22Rv1 (cell line): Measurements from ENCODE around the gene LARP1.

Experiments used
- ZFX ChIP-seq: fragments of 450-650 bp; IDR thresholded peaks from 2 replicates; pipeline ENCODE4 v1.6.1; 2017; ENCODE audit warnings: antibody characterized with exemption, borderline replicate concordance
- TF ChIP-seq, protein P1 (sequence below): fragments of 450-650 bp; IDR thresholded peaks from 2 replicates; pipeline ENCODE4 v1.5.1; 2017; ENCODE audit warnings: mild to moderate bottlenecking

DNA sequence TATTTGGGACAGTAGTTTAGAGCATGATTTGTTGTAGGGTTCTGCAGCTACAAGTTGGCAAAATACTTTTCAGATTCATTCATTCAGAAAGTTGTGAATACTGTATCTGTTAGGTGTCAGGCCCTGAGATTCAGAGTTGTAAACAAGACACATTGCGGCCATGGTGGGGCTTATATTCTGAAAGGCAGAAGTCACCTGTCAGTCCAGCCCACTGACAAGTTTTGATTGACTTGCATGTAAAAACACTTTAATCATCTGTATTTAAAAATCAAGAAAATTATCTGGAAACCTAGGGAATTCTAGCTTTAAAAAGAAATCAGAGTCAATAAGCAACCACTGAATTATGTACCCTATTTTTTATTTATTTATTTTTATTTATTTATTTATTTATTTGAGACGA lies 13.0 kb downstream of the LARP1 start:
- TF ChIP-seq, protein P1, sequence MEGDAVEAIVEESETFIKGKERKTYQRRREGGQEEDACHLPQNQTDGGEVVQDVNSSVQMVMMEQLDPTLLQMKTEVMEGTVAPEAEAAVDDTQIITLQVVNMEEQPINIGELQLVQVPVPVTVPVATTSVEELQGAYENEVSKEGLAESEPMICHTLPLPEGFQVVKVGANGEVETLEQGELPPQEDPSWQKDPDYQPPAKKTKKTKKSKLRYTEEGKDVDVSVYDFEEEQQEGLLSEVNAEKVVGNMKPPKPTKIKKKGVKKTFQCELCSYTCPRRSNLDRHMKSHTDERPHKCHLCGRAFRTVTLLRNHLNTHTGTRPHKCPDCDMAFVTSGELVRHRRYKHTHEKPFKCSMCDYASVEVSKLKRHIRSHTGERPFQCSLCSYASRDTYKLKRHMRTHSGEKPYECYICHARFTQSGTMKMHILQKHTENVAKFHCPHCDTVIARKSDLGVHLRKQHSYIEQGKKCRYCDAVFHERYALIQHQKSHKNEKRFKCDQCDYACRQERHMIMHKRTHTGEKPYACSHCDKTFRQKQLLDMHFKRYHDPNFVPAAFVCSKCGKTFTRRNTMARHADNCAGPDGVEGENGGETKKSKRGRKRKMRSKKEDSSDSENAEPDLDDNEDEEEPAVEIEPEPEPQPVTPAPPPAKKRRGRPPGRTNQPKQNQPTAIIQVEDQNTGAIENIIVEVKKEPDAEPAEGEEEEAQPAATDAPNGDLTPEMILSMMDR: no peak
- no peak for TF ChIP-seq ZFX
